A549 treated with CORT108297 at 1 μM for 4 hours (cell line): ENCODE measurements around the gene ASGR2. TPM values are rescaled to one million over a fixed set of nuclear protein-coding genes. Genes with fewer than 3 reads are reported as not detected.

ENCODE experiments used
- total RNA-seq: library from RNA; stranded (reverse); fragments of 200-300 nt; extraction: Qiagen RNA extraction; gene quantifications from 5 replicates; pipeline ENCODE4 v1.2.3, GENCODE V29; 2022

ASGR2 gene, protein sequence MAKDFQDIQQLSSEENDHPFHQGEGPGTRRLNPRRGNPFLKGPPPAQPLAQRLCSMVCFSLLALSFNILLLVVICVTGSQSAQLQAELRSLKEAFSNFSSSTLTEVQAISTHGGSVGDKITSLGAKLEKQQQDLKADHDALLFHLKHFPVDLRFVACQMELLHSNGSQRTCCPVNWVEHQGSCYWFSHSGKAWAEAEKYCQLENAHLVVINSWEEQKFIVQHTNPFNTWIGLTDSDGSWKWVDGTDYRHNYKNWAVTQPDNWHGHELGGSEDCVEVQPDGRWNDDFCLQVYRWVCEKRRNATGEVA
- total RNA-seq, result 0.14 TPM in 1 of 5 replicates, not detected in the others

DNA sequence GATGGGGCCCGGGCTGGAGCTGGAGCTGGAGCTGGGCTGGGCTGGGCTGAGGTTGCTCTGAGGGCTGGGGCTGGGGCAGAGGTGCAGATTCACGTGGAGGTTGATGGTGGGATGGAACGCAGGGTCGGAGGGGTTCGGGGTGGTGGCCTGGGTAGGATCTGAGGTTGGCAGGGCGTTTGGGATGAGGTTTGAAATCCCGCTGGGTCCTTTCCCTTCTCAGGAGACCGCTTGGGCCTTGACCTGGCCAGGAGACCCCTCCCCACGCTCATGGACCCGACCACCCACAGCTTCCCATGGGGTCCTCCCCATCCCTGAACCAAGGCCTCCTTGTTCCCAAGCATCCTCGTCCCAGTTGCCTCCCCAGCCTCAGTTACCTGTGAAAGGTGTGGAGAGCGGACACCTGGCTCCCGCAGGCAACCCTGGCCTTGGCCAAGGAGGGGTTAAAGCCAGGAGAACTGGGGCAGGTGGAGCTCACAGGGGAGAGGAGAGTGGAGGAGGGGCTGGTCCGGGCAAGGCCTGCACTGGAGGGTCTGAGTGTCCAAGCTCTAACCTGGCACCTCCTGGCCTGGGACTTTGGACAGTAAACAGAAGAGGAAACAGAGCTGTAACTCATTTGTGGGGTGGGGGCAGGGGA is at the start of gene ASGR2:
ASGR2 (minus strand) TSS at position 582 of the 634 bp plus-strand sequence. CDS start 582 bp downstream, outside the sequence.

DNA sequence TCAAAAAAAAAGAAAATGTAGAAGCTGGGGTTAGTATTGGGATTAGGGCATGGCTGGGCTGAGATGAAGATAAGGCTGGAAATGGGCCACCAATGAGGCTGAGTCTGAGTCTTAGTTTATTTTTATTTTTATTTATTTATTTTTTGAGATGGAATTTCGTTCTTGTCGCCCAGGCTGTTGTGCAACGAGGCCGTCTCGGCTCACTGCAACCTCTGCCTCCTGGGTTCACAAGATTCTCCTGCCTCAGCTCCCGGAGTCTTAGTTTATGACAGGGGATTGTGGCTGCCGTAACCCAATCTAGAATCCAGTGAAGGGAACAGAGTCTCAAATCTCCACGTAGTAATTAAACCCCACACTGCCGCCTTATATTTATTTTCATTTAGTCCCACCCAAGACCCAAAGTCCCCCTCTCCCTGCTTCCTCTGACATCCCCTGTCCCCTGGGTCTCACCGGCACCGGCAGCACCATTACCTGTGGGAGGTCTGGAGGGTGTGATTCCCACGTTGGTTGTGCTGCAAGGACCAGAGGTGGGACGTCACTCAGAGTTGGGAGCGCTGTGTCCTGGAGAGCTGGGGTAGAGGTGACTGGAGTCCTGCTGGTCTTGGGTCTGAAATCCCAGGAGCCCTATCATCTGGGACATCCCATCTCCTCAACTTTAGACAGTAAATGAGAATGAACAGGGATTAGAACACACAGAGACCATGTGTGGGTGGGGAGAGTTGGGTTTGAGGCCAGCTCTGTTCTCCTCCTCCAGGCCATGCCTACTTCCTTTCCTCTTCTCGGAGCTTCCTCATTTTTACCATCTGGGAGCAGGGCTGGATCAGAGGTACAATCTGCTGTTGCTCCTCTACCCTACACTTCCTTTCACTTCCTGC is 34.8 kb downstream of the ASGR2 start, which contains the start of gene CLEC10A:
CLEC10A (minus strand) TSS at position 671 of the 875 bp plus-strand sequence. CDS start 1,439 bp downstream, outside the sequence.

Other genes starting within 250 kb of the ASGR2 start
- gene ALOX12, start 118.8 kb downstream of the ASGR2 start, total RNA-seq, result not detected in 5 replicates
- 448 to 548 TPM (median 468 TPM) in 5 replicates for gene RNASEK, start 102.2 kb downstream of the ASGR2 start, total RNA-seq
- not detected in 5 replicates for gene BCL6B, start 91.8 kb downstream of the ASGR2 start, total RNA-seq
- gene SLC16A13, start 78.8 kb downstream of the ASGR2 start, total RNA-seq, result 9.2 to 12.9 TPM (median 11.3 TPM) in 5 replicates
- not detected in 5 replicates for gene SLC16A11, start 70.7 kb downstream of the ASGR2 start, total RNA-seq
- not detected in 5 replicates for gene CLEC10A, start 34.6 kb downstream of the ASGR2 start, total RNA-seq
- 0.59 to 1.4 TPM (median 1.2 TPM) in 5 replicates for gene ASGR1, start 64.5 kb upstream of the ASGR2 start, total RNA-seq
- gene DLG4, start 105.0 kb upstream of the ASGR2 start, total RNA-seq, result 6.8 to 9.8 TPM (median 8.2 TPM) in 5 replicates
- 308 to 483 TPM (median 455 TPM) in 5 replicates for gene ACADVL, start 105.1 kb upstream of the ASGR2 start, total RNA-seq
- gene DVL2, start 119.7 kb upstream of the ASGR2 start, total RNA-seq, result 30.7 to 43.1 TPM (median 40.7 TPM) in 5 replicates
- gene PHF23, start 124.6 kb upstream of the ASGR2 start, total RNA-seq, result 82.4 to 100 TPM (median 91.5 TPM) in 5 replicates
- gene GABARAP, start 127.6 kb upstream of the ASGR2 start, total RNA-seq, result 645 to 806 TPM (median 682 TPM) in 5 replicates
- gene CTDNEP1, start 136.9 kb upstream of the ASGR2 start, total RNA-seq, result 221 to 239 TPM (median 226 TPM) in 5 replicates
- 121 to 141 TPM (median 127 TPM) in 5 replicates for gene ELP5, start 137.4 kb upstream of the ASGR2 start, total RNA-seq
- 0.84 to 1.2 TPM (median 0.97 TPM) in 5 replicates for gene CLDN7, start 147.7 kb upstream of the ASGR2 start, total RNA-seq
- gene SLC2A4, start 166.9 kb upstream of the ASGR2 start, total RNA-seq, result 0.15 to 0.27 TPM (median 0.26 TPM) in 5 replicates
- 0.53 to 0.69 TPM (median 0.59 TPM) in 5 replicates for gene YBX2, start 179.8 kb upstream of the ASGR2 start, total RNA-seq
- 1,648 to 1,788 TPM (median 1,697 TPM) in 5 replicates for gene EIF5A, start 192.8 kb upstream of the ASGR2 start, total RNA-seq
- 88.2 to 105 TPM (median 103 TPM) in 5 replicates for gene GPS2, start 200.5 kb upstream of the ASGR2 start, total RNA-seq
- 22.9 to 38.3 TPM (median 34.9 TPM) in 5 replicates for gene NEURL4, start 214.5 kb upstream of the ASGR2 start, total RNA-seq
- gene ACAP1, start 221.7 kb upstream of the ASGR2 start, total RNA-seq, result 0.48 to 5.1 TPM (median 4.2 TPM) in 5 replicates
- gene KCTD11, start 237.3 kb upstream of the ASGR2 start, total RNA-seq, result 11.8 to 15.9 TPM (median 13.7 TPM) in 5 replicates
- not detected in 5 replicates for gene TMEM95, start 240.3 kb upstream of the ASGR2 start, total RNA-seq